ENCODE measurements around the gene ATG14. TPM values are rescaled to one million over a fixed set of nuclear protein-coding genes. Genes with fewer than 3 reads are reported as not detected.

The ATG14 gene
- total and polyA plus RNA-seq, 2 of the 13 experiments (the other 11 are each of a cell fraction or from before 2014, with no cell fraction given) = 7.2 to 9.1 TPM

DNA sequence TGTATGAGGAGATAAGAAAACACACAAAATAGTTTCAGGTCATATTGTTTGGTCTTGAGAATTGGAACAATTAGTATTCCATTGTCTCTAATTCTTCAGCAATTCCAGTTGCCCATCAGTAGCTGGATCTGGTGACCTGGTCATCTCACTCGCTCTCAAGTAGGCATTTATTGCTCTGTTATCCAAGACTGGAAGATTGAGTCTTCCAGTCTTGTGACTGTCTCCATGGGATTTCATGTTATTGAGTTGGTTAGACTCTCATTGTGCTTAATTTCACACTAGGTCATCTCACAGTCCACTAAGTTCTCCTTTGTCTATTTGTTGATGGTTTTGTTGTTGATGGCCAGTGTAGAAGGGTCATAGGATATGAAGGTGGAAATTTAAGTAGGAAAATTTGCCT is 92.9 kb downstream of the ATG14 start:
- H3K79me2 ChIP-seq (ENCODE audit: insufficient read depth, low read length) = peaks cover 8% of the 10 kb centered on the region
- H4K20me1 ChIP-seq (ENCODE audit: insufficient read depth, low read length) = no peaks in the 10 kb centered on the region
- intact Hi-C loops (cut with micrococcal nuclease; ENCODE audit: unreplicated experiment) (no loop called here), in situ Hi-C loops (cut with HindIII; ENCODE audit: extremely low pct_ligation_motif_present, low pct_unique_long_range_greater_than_20kb) (no loop called here)
- ATAC-seq (no peak), FAIRE-seq (no peak), DNase-seq (ENCODE audit: low spot score) (no peak)
- no peaks in the 10 kb centered on the region for H3K27me3 ChIP-seq (ENCODE audit: control insufficient read depth in 1 of 2, insufficient read depth in 2 of 2, low read length in 2 of 2)
- TF ChIP-seq STAG1 (CRISPR knock-in tag; IDR thresholded peaks at IDR 0.05) = no peak
- H3K4me1 ChIP-seq (ENCODE audit: insufficient read depth, low read length) = no peaks in the 10 kb centered on the region
- H3K36me3 ChIP-seq (replicated peaks in 1 of 2; ENCODE audit: control insufficient read depth in 1 of 2, insufficient read depth in 2 of 2, low read length in 2 of 2) = peaks cover 0 to 12% of the 10 kb centered on the region in 2 experiments; a peak in 1 of 5 replicates
- H3K9ac ChIP-seq (ENCODE audit: insufficient read depth, low read depth, low read length) = no peak overlapping the region
- H2AFZ ChIP-seq (ENCODE audit: low read length) = no peak overlapping the region
- no peak overlapping the region for H3K4me2 ChIP-seq (ENCODE audit: low read depth, low read length)
- ChIA-PET CTCF (ENCODE audit: low intra/inter-chr PET ratio, low total read pairs) (no interaction called here), POLR2A (no interaction called here)
- no TSS peak for BruUV-seq (replicated peaks)
- no peak overlapping the region for H3K27ac ChIP-seq (ENCODE audit: extremely low read length, insufficient read depth, low read length)
- 94% methylated on average over 1 of the region's 1 CpG for WGBS (ENCODE audit: low lambda C conversion rate)
- no peaks in the 10 kb centered on the region for H3K9me3 ChIP-seq (ENCODE audit: low read length)
- no peak overlapping the region for H3K4me3 ChIP-seq (replicated peaks in 1 of 3; ENCODE audit: insufficient read depth in 1 of 3, low read depth in 2 of 3, low read length in 3 of 3)

DNA sequence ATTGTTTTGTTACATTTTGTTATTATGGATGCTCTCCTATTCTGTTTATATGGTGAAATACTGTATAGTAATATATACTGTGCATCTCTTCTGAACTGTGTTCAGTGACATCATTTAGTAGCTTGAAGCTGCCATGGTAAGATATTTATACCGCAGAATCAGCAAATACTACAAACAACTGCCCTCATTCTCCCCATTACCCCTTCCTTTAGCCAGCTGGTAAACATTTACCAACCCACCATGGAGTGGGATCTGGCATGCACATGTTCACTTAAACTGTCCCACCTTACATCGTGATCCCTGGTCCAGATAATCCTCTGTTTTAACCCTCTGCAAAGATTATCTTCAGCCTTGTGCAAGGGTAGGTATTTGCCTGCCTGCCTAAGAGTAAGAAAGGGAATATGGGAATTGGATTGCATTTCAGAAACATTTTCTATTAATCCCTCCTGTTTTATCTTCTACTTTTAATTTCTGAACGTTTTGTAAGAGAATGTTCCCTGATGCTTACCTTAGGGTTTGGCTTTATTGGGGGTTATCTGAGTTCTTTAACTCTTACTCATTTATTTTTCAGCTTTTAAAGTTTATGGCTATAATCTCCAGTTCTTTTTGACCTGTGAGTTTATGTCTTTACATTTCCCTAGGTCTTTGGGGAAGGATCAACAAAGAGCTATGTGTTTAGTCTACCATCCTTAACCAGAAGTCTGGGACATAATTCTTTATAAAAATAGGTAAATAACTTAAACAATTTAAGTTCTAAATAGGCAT is 93.9 kb downstream of the ATG14 start:
- Histone ChIP-seq H4K20me1 (ENCODE audit: insufficient read depth, low read length) (no peaks in the 10 kb centered on the region), H3K79me2 (ENCODE audit: insufficient read depth, low read length) (peaks cover 5% of the 10 kb centered on the region), H3K36me3 (replicated peaks in 1 of 2; ENCODE audit: control insufficient read depth in 1 of 2, insufficient read depth in 2 of 2, low read length in 2 of 2) (peaks cover 0 to 11% of the 10 kb centered on the region in 2 experiments; a peak in 1 of 5 replicates), H3K4me3 (replicated peaks in 1 of 3; ENCODE audit: insufficient read depth in 1 of 3, low read depth in 2 of 3, low read length in 3 of 3) (no peak overlapping the region), H3K9me3 (ENCODE audit: low read length) (peaks cover 6% of the 10 kb centered on the region), H3K4me1 (ENCODE audit: insufficient read depth, low read length) (no peaks in the 10 kb centered on the region), H3K4me2 (ENCODE audit: low read depth, low read length) (no peak overlapping the region), H3K27me3 (ENCODE audit: control insufficient read depth in 1 of 2, insufficient read depth in 2 of 2, low read length in 2 of 2) (no peaks in the 10 kb centered on the region), H2AFZ (ENCODE audit: low read length) (no peak overlapping the region), H3K9ac (ENCODE audit: insufficient read depth, low read depth, low read length) (no peak overlapping the region), H3K27ac (ENCODE audit: extremely low read length, insufficient read depth, low read length) (no peak overlapping the region)
- BruUV-seq (replicated peaks) = no TSS peak
- TF ChIP-seq BORCS8-MEF2B (CRISPR knock-in tag; IDR thresholded peaks at IDR 0.05) (no peak), RFX3 (CRISPR knock-in tag; IDR thresholded peaks at IDR 0.05) (no peak), MAFK (conservative IDR thresholded peaks at IDR 0.05 in 1 of 2, IDR thresholded peaks at IDR 0.05 in 1 of 2; ENCODE audit: low read length in 2 of 2) (peak; percentile 57 to 69), ZNF557 (CRISPR knock-in tag; IDR thresholded peaks at IDR 0.05) (no peak), ZSCAN20 (CRISPR knock-in tag; IDR thresholded peaks at IDR 0.05; ENCODE audit: borderline replicate concordance) (no peak), MAFF (IDR thresholded peaks at IDR 0.05; ENCODE audit: low read depth, low read length) (peak; percentile 61)
- TF ChIP-seq, protein P1, sequence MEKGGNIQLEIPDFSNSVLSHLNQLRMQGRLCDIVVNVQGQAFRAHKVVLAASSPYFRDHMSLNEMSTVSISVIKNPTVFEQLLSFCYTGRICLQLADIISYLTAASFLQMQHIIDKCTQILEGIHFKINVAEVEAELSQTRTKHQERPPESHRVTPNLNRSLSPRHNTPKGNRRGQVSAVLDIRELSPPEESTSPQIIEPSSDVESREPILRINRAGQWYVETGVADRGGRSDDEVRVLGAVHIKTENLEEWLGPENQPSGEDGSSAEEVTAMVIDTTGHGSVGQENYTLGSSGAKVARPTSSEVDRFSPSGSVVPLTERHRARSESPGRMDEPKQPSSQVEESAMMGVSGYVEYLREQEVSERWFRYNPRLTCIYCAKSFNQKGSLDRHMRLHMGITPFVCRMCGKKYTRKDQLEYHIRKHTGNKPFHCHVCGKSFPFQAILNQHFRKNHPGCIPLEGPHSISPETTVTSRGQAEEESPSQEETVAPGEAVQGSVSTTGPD (CRISPR knock-in tag; IDR thresholded peaks at IDR 0.05) = no peak
- TF ChIP-seq, protein P2, sequence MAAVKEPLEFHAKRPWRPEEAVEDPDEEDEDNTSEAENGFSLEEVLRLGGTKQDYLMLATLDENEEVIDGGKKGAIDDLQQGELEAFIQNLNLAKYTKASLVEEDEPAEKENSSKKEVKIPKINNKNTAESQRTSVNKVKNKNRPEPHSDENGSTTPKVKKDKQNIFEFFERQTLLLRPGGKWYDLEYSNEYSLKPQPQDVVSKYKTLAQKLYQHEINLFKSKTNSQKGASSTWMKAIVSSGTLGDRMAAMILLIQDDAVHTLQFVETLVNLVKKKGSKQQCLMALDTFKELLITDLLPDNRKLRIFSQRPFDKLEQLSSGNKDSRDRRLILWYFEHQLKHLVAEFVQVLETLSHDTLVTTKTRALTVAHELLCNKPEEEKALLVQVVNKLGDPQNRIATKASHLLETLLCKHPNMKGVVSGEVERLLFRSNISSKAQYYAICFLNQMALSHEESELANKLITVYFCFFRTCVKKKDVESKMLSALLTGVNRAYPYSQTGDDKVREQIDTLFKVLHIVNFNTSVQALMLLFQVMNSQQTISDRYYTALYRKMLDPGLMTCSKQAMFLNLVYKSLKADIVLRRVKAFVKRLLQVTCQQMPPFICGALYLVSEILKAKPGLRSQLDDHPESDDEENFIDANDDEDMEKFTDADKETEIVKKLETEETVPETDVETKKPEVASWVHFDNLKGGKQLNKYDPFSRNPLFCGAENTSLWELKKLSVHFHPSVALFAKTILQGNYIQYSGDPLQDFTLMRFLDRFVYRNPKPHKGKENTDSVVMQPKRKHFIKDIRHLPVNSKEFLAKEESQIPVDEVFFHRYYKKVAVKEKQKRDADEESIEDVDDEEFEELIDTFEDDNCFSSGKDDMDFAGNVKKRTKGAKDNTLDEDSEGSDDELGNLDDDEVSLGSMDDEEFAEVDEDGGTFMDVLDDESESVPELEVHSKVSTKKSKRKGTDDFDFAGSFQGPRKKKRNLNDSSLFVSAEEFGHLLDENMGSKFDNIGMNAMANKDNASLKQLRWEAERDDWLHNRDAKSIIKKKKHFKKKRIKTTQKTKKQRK (IDR thresholded peaks at IDR 0.05; ENCODE audit: low read length) = no peak
- TF ChIP-seq, protein P3, sequence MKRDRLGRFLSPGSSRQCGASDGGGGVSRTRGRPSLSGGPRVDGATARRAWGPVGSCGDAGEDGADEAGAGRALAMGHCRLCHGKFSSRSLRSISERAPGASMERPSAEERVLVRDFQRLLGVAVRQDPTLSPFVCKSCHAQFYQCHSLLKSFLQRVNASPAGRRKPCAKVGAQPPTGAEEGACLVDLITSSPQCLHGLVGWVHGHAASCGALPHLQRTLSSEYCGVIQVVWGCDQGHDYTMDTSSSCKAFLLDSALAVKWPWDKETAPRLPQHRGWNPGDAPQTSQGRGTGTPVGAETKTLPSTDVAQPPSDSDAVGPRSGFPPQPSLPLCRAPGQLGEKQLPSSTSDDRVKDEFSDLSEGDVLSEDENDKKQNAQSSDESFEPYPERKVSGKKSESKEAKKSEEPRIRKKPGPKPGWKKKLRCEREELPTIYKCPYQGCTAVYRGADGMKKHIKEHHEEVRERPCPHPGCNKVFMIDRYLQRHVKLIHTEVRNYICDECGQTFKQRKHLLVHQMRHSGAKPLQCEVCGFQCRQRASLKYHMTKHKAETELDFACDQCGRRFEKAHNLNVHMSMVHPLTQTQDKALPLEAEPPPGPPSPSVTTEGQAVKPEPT (CRISPR knock-in tag; IDR thresholded peaks at IDR 0.05; ENCODE audit: low read depth) = no peak
- intact Hi-C loops (cut with micrococcal nuclease; ENCODE audit: unreplicated experiment) = no loop called here
- ATAC-seq (no peak), FAIRE-seq (no peak), DNase-seq (ENCODE audit: low spot score) (no peak)
- CTCF ChIA-PET (ENCODE audit: low intra/inter-chr PET ratio, low total read pairs) = no interaction called here
- in situ Hi-C loops (cut with HindIII; ENCODE audit: extremely low pct_ligation_motif_present, low pct_unique_long_range_greater_than_20kb) = no loop called here
- POLR2A ChIA-PET = no interaction called here
- WGBS (ENCODE audit: low lambda C conversion rate) = 63% methylated on average over 3 of the region's 3 CpGs

All from HepG2 (cell line).